GM19240 (cell line): ENCODE data around the gene NCKAP5.

Experiments
- DNase-seq: peaks from one replicate; pipeline ENCODE4 v3.0.0; 2011; ENCODE audit warnings: low spot score; ENCODE audit not compliant: insufficient read length

The NCKAP5 gene

GRCh38 chr2:132901661-132902060 lies 666.6 kb downstream of the NCKAP5 start:
- DNase-seq, result no peak

DNA sequence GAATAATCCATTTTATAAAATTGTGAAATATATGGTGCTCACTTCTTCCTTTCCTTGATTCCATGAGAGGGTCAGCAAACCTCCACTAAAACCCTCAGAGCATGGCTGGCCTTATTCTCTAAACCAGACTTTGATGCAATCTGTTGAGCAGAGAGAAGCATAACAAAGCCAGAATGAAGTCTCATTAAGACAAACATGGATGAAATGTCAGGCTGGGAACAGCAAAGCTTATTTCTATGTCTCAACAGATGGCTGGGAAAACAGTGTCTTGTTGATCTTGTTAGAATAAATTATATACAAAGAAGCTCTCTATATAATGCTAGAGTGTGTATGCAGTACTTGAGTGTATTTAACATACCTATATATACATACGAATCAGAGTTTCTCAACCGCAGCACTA lies 671.2 kb downstream of the NCKAP5 start:
- DNase-seq, result no peak

DNA sequence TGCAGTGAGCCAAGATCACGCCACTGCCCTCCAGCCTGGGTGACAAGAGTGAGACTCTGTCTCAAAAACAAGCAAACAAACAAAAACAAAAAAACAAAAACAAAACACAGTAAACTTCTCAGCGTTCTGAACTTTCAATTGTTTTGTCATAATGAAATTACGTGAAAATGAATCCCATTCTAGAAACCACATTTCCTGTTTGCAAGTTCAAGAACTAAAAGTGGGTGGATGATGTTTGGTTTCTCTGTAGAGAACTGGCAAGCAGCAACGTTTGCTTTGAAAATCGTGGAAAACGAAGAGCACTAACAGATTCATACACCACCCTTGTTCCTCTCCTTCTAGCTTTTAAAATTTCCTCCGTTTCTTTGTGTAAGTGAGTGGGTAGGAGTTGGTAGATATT lies 672.2 kb downstream of the NCKAP5 start:
- DNase-seq, result no peak

- DNase-seq, result no peak
Measured at GRCh38 chr2:132891498-132891897, 676.8 kb downstream of the NCKAP5 start.

DNA sequence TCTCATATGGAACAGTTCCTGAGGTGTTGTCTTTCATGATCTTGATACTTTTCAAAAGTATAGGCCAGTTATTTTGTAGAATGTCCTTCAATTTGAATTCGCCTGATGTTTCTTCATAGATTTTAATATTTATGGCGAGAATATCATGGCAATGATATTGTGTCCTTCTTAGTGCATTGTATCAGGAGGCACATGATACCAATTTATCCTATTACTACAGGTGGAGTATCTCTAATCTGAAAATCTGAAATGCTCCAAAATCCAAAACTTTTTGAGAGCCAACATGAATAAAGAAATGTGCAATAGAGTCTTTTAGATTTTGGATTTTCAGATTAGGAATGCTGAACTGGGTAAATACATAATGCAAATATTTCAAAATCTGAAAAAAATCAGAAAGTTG lies 681.7 kb downstream of the NCKAP5 start:
- DNase-seq, result no peak

- no peak for DNase-seq
Measured at GRCh38 chr2:132884705-132885104, 683.6 kb downstream of the NCKAP5 start.

- no peak for DNase-seq
Measured at GRCh38 chr2:132884292-132884691, 684.0 kb downstream of the NCKAP5 start.

DNA sequence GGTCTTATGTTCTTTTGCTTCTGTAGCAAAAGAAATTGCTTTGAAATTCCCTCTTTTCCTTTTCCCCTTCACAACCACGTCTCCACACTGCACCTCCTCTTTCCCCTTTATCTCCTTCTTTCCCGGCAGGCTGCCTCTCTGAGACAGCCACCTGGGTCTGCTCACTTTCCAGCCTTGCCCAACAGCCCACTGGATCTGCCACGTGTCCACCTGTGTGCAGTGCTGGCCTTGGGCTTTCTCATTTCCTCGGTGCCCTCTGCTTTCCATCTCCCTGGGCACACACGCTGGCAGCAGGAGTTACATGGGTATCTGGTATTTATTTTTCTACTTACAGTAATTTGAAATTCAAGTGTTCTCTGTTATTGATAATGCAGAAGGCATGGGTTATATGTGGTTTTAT lies 684.8 kb downstream of the NCKAP5 start:
- no peak for DNase-seq

DNA sequence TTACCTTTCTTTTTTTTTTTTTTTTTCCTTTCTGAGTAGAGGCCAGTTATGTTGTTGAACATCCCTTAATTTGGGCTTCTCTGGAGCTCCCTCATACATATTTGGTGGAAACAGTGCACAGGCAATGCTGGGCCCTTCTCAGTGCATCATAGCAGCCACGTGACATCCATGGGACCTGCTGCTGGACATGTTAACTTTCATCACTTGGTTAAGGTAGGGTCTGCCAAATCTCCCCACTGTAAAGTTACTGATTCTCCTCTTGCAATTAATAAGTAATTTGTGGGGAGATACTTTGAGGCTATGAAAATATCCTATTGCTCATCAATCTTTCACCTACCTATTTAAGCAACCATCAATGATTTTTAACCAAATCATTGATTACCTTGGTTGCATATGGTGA lies 686.7 kb downstream of the NCKAP5 start:
- DNase-seq, result no peak

GRCh38 chr2:132877923-132878322 lies 690.3 kb downstream of the NCKAP5 start:
- DNase-seq, result no peak

DNA sequence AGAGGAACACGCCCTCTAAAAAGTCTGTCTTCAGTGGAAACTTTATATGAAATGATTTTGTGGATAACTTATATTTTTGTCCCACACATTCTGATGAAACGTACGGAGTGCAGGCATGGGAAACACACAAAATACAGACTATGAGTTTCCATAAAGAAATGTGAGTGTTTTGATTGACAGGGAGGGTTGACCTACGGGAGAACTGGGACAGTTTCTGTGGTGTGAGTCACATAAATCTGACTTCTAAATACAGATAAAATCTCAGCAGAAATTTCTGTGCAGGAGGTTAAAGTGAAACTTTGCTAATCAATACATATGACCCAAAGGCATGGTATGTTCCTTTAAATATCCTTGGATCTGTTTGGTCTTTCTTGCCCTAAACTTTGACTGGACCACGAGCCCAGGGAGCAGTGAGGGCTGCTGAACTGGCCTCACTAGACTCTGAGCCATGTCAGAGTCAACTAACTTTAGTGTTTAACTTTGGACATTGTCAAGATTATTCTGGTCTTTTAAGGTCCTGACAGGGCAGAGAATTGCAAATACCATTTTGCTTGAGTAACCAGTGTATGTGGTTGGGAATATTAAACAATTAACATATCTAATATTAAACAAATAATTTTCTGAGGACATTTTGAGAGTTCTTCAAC lies 691.4 kb downstream of the NCKAP5 start:
- no peak for DNase-seq

GRCh38 chr2:132875193-132875592 lies 693.1 kb downstream of the NCKAP5 start:
- DNase-seq, result no peak

GRCh38 chr2:132873738-132874137 lies 694.5 kb downstream of the NCKAP5 start:
- no peak for DNase-seq

DNA sequence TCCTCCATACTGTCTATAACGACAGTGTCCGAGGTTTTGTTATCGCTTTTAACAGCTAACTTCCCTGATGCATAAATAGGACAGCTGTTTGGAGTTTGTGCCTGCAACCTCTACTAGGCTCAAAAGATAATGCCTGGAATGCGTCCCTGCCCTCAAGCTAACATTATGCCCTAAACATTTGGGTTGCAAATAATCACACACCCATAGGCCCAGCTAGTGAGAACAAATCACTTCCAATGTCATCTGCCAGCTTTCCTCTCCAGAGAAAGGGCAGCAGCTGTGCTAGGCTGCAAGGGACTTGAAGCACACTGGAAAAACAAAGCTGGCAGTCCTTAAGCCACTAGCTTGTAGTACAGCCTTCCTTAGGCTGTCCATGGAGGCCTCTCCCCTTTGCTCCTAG lies 696.4 kb downstream of the NCKAP5 start:
- DNase-seq, result no peak

DNA sequence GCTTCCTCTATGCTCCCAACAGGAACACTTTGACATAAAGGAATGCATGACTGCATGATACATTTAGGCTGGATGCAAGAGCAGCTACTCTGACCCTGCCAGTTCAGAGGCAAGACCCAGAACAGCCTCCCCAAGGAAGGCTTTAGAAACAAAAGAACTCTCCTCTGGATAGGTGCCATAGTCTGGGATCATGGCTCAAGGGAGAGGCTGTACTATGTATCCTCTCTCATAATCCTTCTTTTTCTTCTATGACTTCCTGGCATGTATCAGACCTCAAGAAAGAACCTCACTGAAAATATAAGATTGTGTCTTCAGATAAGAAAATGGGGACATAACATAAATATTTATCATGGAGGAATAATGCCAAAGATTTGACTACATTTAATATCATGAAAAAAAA lies 704.3 kb downstream of the NCKAP5 start:
- no peak for DNase-seq

- DNase-seq, result no peak
Measured at GRCh38 chr2:132860220-132860619, 708.0 kb downstream of the NCKAP5 start.

DNA sequence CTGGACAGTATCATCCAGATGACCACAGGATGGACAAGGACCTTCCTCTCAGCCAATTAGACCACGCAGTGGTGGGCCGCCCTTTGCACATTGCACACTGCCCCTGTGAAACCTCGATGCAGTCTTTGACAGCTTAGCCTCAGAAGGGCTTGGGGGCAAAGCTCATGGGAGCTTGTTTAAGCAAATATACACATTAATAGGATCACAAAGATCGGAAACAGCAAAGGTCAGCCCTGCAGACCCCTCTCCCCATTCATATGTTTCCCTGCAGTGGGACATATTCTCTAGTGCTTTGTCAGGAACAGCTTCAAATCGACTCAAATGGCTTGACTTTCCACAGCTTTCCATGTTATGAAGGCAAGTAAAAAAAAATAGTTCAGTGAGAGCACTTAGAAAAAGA lies 708.7 kb downstream of the NCKAP5 start:
- DNase-seq, result no peak

DNA sequence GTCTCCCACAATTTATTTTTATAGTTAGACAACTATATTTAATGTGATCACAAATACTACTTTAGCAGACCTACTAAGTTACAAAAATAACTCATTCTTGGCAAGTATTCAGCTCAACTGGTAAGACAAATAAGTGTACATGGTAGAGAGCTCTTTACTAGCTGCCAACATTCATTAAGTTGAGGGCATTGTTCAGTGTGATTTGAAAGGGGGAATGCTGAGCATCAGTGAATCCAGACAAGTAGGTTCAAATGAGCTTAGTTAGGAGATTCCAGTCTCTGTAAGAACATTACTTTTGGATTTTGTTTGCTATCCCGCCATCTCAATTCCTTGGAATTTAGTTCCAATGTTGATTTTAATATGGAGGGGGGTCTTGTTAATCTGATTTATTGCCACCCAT lies 710.9 kb downstream of the NCKAP5 start:
- no peak for DNase-seq

DNA sequence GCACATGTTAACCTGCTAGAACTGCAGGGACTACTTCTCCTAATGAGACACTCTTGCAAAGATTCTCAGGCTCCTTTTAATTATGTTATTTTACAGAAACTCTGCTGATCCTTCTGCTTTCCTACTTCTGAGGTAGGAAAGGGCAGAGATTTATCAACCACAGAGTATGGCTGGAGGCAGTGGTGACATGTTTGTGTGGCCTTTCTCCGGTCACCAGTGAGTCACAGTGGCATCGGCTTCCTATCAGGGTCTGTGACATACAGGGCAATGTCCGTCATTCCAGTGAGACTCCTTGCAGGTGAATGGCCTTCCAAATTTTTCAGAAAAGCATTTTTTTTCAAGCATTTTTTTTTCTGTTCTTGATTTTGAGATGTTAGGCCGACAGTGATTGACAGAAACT lies 717.6 kb downstream of the NCKAP5 start:
- no peak for DNase-seq

GRCh38 chr2:132849118-132849517 lies 719.1 kb downstream of the NCKAP5 start:
- DNase-seq, result no peak

DNA sequence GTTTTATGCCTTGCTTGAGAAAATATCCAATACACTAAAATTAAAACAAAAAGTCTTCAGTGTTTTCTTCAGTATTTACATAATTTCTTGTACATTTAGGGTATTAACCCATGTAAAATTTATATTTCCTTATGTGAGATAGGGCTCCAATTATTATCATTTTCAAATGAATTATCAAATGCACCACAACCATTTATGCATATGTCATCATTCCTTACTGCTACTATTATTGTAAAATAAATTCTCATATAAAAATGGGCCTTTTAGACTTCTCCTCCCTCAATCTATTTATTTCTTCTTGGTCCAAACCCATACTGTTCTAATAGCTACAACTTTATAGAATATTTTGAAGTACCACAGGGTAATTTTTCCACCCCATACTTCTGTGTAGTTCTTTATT lies 722.9 kb downstream of the NCKAP5 start:
- DNase-seq, result no peak

DNA sequence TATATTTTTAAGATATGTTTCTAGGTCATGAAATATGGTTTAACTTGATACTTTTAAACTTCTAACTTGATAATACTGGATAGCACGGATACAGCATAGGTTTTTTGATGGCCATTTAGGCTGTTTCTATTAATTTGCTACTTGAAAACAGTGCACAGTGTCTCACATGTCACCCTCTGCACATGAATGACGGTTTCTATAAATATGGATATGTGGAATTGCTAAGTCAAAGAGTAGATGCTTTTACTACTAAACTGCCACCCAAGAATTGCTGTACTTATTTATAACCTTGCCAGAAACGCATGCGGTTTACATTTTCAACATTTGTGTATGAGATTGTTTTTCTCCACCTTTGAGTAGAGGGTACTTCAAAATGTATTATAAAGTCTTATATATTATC lies 723.7 kb downstream of the NCKAP5 start:
- DNase-seq, result no peak

- no peak for DNase-seq
Measured at GRCh38 chr2:132837769-132838168, 730.5 kb downstream of the NCKAP5 start.

GRCh38 chr2:132830321-132830827 lies 737.9 kb downstream of the NCKAP5 start:
- DNase-seq, result no peak
